HG02973 (cell line): ENCODE measurements around the gene CFAP54.

Source experiments
- ATAC-seq: cut with Tn5 transposase; IDR thresholded peaks from one replicate; pipeline ENCODE4 v1.9.1; 2021; ENCODE audit warnings: moderate library complexity; ENCODE audit not compliant: unreplicated experiment

CFAP54 gene

GRCh38 chr12:96812153-96812552 lies 322.8 kb downstream of the CFAP54 start:
- ATAC-seq, result peak; percentile 54

- ATAC-seq, result no peak
These were observed 324.8 kb downstream of the CFAP54 start for GRCh38 chr12:96814200-96814599.

GRCh38 chr12:96821592-96821991 lies 332.2 kb downstream of the CFAP54 start:
- no peak for ATAC-seq

- no peak for ATAC-seq
These were observed 333.3 kb downstream of the CFAP54 start for GRCh38 chr12:96822641-96823040.

- no peak for ATAC-seq
These were observed 334.9 kb downstream of the CFAP54 start for GRCh38 chr12:96824074-96824837.

- no peak for ATAC-seq
These were observed 335.5 kb downstream of the CFAP54 start for GRCh38 chr12:96824838-96825236.

GRCh38 chr12:96828169-96828789 lies 338.9 kb downstream of the CFAP54 start:
- ATAC-seq, result no peak

GRCh38 chr12:96829354-96829753 lies 340.0 kb downstream of the CFAP54 start:
- ATAC-seq, result no peak

GRCh38 chr12:96831346-96831745 lies 342.0 kb downstream of the CFAP54 start:
- ATAC-seq, result no peak

GRCh38 chr12:96846293-96846692 lies 356.9 kb downstream of the CFAP54 start:
- no peak for ATAC-seq

- no peak for ATAC-seq
These were observed 361.3 kb downstream of the CFAP54 start for GRCh38 chr12:96850676-96851075.

GRCh38 chr12:96858162-96858561 lies 368.8 kb downstream of the CFAP54 start:
- no peak for ATAC-seq

- ATAC-seq, result no peak
These were observed 372.3 kb downstream of the CFAP54 start for GRCh38 chr12:96861656-96862055.

- no peak for ATAC-seq
These were observed 372.9 kb downstream of the CFAP54 start for GRCh38 chr12:96862326-96862725.

- no peak for ATAC-seq
These were observed 375.0 kb downstream of the CFAP54 start for GRCh38 chr12:96864335-96864734.

- no peak for ATAC-seq
These were observed 377.6 kb downstream of the CFAP54 start for GRCh38 chr12:96866801-96867590.

- ATAC-seq, result no peak
These were observed 381.6 kb downstream of the CFAP54 start for GRCh38 chr12:96870946-96871345.

- ATAC-seq, result no peak
These were observed 383.6 kb downstream of the CFAP54 start for GRCh38 chr12:96872961-96873360.

GRCh38 chr12:96874211-96874610 lies 384.8 kb downstream of the CFAP54 start:
- ATAC-seq, result no peak

GRCh38 chr12:96876966-96877365 lies 387.6 kb downstream of the CFAP54 start:
- ATAC-seq, result no peak

GRCh38 chr12:96878704-96879103 lies 389.3 kb downstream of the CFAP54 start:
- ATAC-seq, result no peak

- no peak for ATAC-seq
These were observed 389.9 kb downstream of the CFAP54 start for GRCh38 chr12:96879301-96879700.
